CD14-positive monocyte (primary cell): ENCODE results near the gene ROR1. TPM values are rescaled to one million over a fixed set of nuclear protein-coding genes. Genes with fewer than 3 reads are reported as not detected.

ENCODE experiments used
- DNase-seq, 3 donors: peaks; one replicate each; pipeline ENCODE4 v3.0.0-alpha.2; 2011 to 2022
- H2AFZ ChIP-seq: 2 replicates; pipeline ENCODE4 v1.6.0; 2012; ENCODE audit warnings: mild to moderate bottlenecking, low read depth, low read length, inconsistent platforms; ENCODE audit not compliant: insufficient read depth, poor library complexity, severe bottlenecking
- H3K27ac ChIP-seq, 2 donors: 1 replicate in 1 of 2; 2 replicates in 1 of 2; pipeline ENCODE4 v1.5.1; 2012 to 2013; ENCODE audit warnings: low read length in 2 of 2, control low read depth in 1 of 2, inconsistent platforms in 1 of 2, low read depth in 1 of 2, mild to moderate bottlenecking in 1 of 2
- H3K27me3 ChIP-seq, 2 donors: one replicate each; pipeline versions ENCODE4 v1.6.0 to v1.6.1; 2011 to 2013; ENCODE audit warnings: low read length in 2 of 2; ENCODE audit not compliant: control insufficient read depth in 2 of 2, insufficient read depth in 2 of 2
- H3K36me3 ChIP-seq, 2 donors: replicated peaks in 1 of 2; 1 replicate in 1 of 2; 2 replicates in 1 of 2; pipeline versions ENCODE4 v1.5.1 to v1.6.1; 2012 to 2013; ENCODE audit warnings: low read length in 2 of 2, control low read depth in 1 of 2, inconsistent platforms in 1 of 2, mild to moderate bottlenecking in 1 of 2; ENCODE audit not compliant: insufficient read depth in 2 of 2, control insufficient read depth in 1 of 2
- H3K4me1 ChIP-seq, 2 donors: 1 replicate in 1 of 2; 2 replicates in 1 of 2; pipeline versions ENCODE4 v1.5.1 to v1.6.1; 2012 to 2013; ENCODE audit warnings: low read length in 2 of 2, control low read depth in 1 of 2, inconsistent platforms in 1 of 2, mild to moderate bottlenecking in 1 of 2, moderate library complexity in 1 of 2; ENCODE audit not compliant: insufficient read depth in 2 of 2, control insufficient read depth in 1 of 2
- H3K4me2 ChIP-seq: replicated peaks from 2 replicates; pipeline ENCODE3; 2012; ENCODE audit warnings: low read length, moderate library complexity, mild to moderate bottlenecking; ENCODE audit not compliant: poor library complexity, severe bottlenecking; ENCODE audit errors: extremely low read depth
- H3K4me3 ChIP-seq, 3 experiments: fragments of 200-600 bp in 1 of 3; sonication (generic) in 1 of 3; replicated peaks in 1 of 3; 1 replicate in 2 of 3; 2 replicates in 1 of 3; pipeline ENCODE4 v1.5.1; 2011 to 2013; ENCODE audit warnings: low read length in 3 of 3, mild to moderate bottlenecking in 3 of 3, control low read depth in 2 of 3, low read depth in 2 of 3, inconsistent platforms in 1 of 3, moderate library complexity in 1 of 3
- H3K79me2 ChIP-seq: 2 replicates; pipeline ENCODE4 v1.6.0; 2012; ENCODE audit warnings: mild to moderate bottlenecking, control low read depth, inconsistent platforms, low read length, moderate library complexity; ENCODE audit not compliant: insufficient read depth
- H3K9ac ChIP-seq: 2 replicates; pipeline ENCODE4 v1.6.0; 2017; ENCODE audit warnings: low read length, mild to moderate bottlenecking; ENCODE audit not compliant: insufficient read depth, poor library complexity, severe bottlenecking
- H3K9me3 ChIP-seq, 2 donors: replicated peaks in 1 of 2; 1 replicate in 1 of 2; 2 replicates in 1 of 2; pipeline versions ENCODE4 v1.5.1 to v1.6.1; 2012 to 2013; ENCODE audit warnings: low read length in 2 of 2, control low read depth in 1 of 2; ENCODE audit not compliant: control insufficient read depth in 1 of 2, insufficient read depth in 1 of 2
- H4K20me1 ChIP-seq: 2 replicates; pipeline ENCODE4 v1.6.0; 2012; ENCODE audit warnings: mild to moderate bottlenecking, low read length, control low read depth, moderate library complexity; ENCODE audit not compliant: insufficient read depth
- H3K27ac Mint-ChIP-seq, 7 donors: one replicate each; pipeline ENCODE4 v1.8.0; 2020; ENCODE audit warnings: mild to moderate bottlenecking in 7 of 7, mixed read lengths in 7 of 7, moderate library complexity in 6 of 7, inconsistent platforms in 2 of 7
- H3K27me3 Mint-ChIP-seq, 3 donors: one replicate each; pipeline ENCODE4 v1.8.0; 2021 to 2022; ENCODE audit warnings: low read depth in 3 of 3, mild to moderate bottlenecking in 3 of 3, mixed read lengths in 3 of 3, moderate library complexity in 3 of 3, inconsistent platforms in 1 of 3
- H3K36me3 Mint-ChIP-seq, 2 donors: one replicate each; pipeline ENCODE4 v1.8.0; 2020; ENCODE audit warnings: mixed read lengths in 2 of 2, inconsistent platforms in 1 of 2, mild to moderate bottlenecking in 1 of 2
- H3K4me1 Mint-ChIP-seq: one replicate; pipeline ENCODE4 v1.8.0; 2020; ENCODE audit warnings: mild to moderate bottlenecking, mixed read lengths
- H3K4me3 Mint-ChIP-seq, 2 donors: one replicate each; pipeline ENCODE4 v1.8.0; 2020; ENCODE audit warnings: mild to moderate bottlenecking in 2 of 2, mixed read lengths in 2 of 2, moderate library complexity in 1 of 2
- H3K9me3 Mint-ChIP-seq, 7 donors: one replicate each; pipeline ENCODE4 v1.8.0; 2020 to 2022; ENCODE audit warnings: mixed read lengths in 7 of 7, mild to moderate bottlenecking in 6 of 7, moderate library complexity in 6 of 7, inconsistent platforms in 2 of 7
- CTCF ChIP-seq: fragments of 200-600 bp; IDR thresholded peaks from one replicate; pipeline ENCODE4 v1.8.0; 2022; ENCODE audit warnings: antibody characterized with exemption, mild to moderate bottlenecking
- WGBS: methylation state at CpG from one replicate; pipeline ENCODE4 v1.1.5; 2013; ENCODE audit warnings: missing lambda C conversion rate; ENCODE audit not compliant: insufficient coverage; 5-methylcytosine and 5-hydroxymethylcytosine counted together
- intact Hi-C, 2 donors: fragments of 100-400 bp; cut with micrococcal nuclease; formaldehyde crosslinking; loops; one replicate each; pipeline versions ENCODE4 v1.15.0 to v1.15.1; 2023
- polyA plus RNA-seq, 3 donors: library from polyadenylated mRNA; depleted of rRNA in 1 of 3; unstranded in 2 of 3; stranded (reverse) in 1 of 3; fragments of 300-500 nt in 2 of 3; fragments of >200 nt in 1 of 3; fragmentation: Illumina TruSeq in 2 of 3; gene quantifications; 1 replicate in 2 of 3; 2 replicates in 1 of 3; pipeline ENCODE4 v1.2.3, GENCODE V29; 2012 to 2021

ROR1 gene
- polyA plus RNA-seq, 3 donors: not detected

DNA sequence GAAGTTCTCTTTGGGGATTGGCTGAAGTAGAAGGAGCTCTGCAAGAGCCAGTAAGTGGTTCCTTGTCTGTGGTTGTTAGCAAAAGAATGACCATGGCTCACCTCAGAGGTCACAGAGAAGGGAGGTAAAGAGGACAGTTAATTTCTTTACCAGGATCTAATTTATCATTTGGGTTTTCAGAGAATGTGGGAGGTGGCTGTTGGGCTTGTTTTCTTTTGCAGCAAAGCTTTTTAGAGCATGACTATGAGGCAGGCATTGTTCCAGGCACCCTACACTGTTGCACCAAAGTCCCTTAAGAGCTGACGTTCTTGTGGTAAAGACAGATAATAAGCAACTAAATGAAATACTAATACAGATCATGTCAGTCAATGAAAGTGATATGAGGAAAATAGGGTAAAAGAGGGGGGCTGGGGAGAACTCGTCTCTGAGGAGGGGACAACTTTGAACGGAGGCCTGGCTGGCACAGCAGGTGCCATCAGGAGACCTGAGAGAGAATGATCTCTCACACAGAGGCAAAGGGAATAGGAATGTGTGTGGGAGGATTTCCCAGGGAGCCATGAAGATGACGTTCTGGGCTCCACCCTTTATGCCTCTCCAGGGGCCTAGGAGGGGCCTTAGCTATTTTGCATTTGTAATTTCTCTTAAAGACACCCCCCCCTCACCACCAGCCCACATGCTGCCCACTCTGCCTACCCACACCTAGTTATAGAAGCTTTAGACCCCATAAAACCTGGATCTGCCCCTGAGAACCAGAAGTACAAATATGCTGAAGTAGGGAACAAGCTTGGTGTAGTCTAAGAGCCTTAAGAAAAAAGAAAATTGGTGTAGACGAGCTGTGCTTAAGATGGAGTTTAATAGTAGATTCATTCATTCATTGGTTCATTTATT lies 177.5 kb downstream of the ROR1 start:
- peaks cover 11 to 13% of the 10 kb centered on the region in 2 donors for H3K9me3 ChIP-seq
- H3K27ac ChIP-seq: no peak overlapping the region
- WGBS: 100% methylated on average over 1 of the region's 5 CpGs
- H3K27me3 Mint-ChIP-seq: peaks cover 0 to 3% (median 0%) of the 10 kb centered on the region in 3 donors
- no peak for TF ChIP-seq CTCF
- no peaks in the 10 kb centered on the region for H3K27me3 ChIP-seq
- H3K36me3 ChIP-seq: no peaks in the 10 kb centered on the region
- peaks cover 5 to 18% (median 14%) of the 10 kb centered on the region in 7 donors for H3K9me3 Mint-ChIP-seq
- H4K20me1 ChIP-seq: no peaks in the 10 kb centered on the region
- no peak overlapping the region for H3K4me3 ChIP-seq
- H2AFZ ChIP-seq: no peak overlapping the region
- no peaks in the 10 kb centered on the region for H3K79me2 ChIP-seq
- no peak overlapping the region for H3K4me3 Mint-ChIP-seq
- no peak overlapping the region for H3K9ac ChIP-seq
- no peak overlapping the region for H3K27ac Mint-ChIP-seq
- no peaks in the 10 kb centered on the region for H3K36me3 Mint-ChIP-seq
- intact Hi-C loops: no loop called here
- no peak for DNase-seq
- no peaks in the 10 kb centered on the region for H3K4me1 ChIP-seq
- no peak overlapping the region for H3K4me2 ChIP-seq
- H3K4me1 Mint-ChIP-seq: no peaks in the 10 kb centered on the region

- Mint-ChIP-seq H3K27me3 (peaks cover 0 to 3% (median 0%) of the 10 kb centered on the region in 3 donors), H3K36me3 (no peaks in the 10 kb centered on the region), H3K9me3 (peaks cover 7 to 24% (median 21%) of the 10 kb centered on the region in 7 donors), H3K27ac (no peak overlapping the region), H3K4me1 (no peaks in the 10 kb centered on the region), H3K4me3 (no peak overlapping the region)
- Histone ChIP-seq H3K27me3 (no peaks in the 10 kb centered on the region), H2AFZ (no peak overlapping the region), H3K9me3 (peaks cover 11 to 13% of the 10 kb centered on the region in 2 donors), H3K4me3 (no peak overlapping the region), H3K4me2 (no peak overlapping the region), H4K20me1 (no peaks in the 10 kb centered on the region), H3K9ac (no peak overlapping the region), H3K27ac (no peak overlapping the region), H3K79me2 (no peaks in the 10 kb centered on the region), H3K36me3 (no peaks in the 10 kb centered on the region), H3K4me1 (no peaks in the 10 kb centered on the region)
- DNase-seq: no peak
- WGBS: no CpG with 5 or more reads among the region's 1 CpG
- no peak for TF ChIP-seq CTCF
- intact Hi-C loops: no loop called here
Measured at GRCh38 chr1:63954187-63954586, 180.4 kb downstream of the ROR1 start.
